T-helper 1 cell treated with Interleukin-12 subunit alpha and Interleukin-12 subunit beta and Interleukin-4 antibody, amounts not matched to agents 30 μg/mL and 1 μg/mL, for 36 hours (primary cell): Measurements from ENCODE around the gene SAV1.
"Not testable (repeated sequence)": the region's sequence is repeated elsewhere in the genome, so short reads cannot be mapped to it uniquely, and the experiment has no call there.

Experiments
- H3K27ac Mint-ChIP-seq: one replicate; pipeline ENCODE4 v1.8.0; 2021; ENCODE audit warnings: mild to moderate bottlenecking, mixed read lengths
- H3K27me3 Mint-ChIP-seq: one replicate; pipeline ENCODE4 v1.8.0; 2021; ENCODE audit warnings: low read depth, mixed read lengths
- H3K36me3 Mint-ChIP-seq: one replicate; pipeline ENCODE4 v1.8.0; 2021; ENCODE audit warnings: low read depth, mixed read lengths
- H3K4me1 Mint-ChIP-seq: one replicate; pipeline ENCODE4 v1.8.0; 2021; ENCODE audit warnings: low read depth, mixed read lengths
- H3K4me3 Mint-ChIP-seq: one replicate; pipeline ENCODE4 v1.8.0; 2021; ENCODE audit warnings: mild to moderate bottlenecking, moderate library complexity, mixed read lengths
- H3K9me3 Mint-ChIP-seq: one replicate; pipeline ENCODE4 v1.8.0; 2021; ENCODE audit warnings: mixed read lengths

Gene SAV1

GRCh38 chr14:50635141-50635540 is 33.0 kb downstream of the SAV1 start:
- no peak overlapping the region for H3K27ac Mint-ChIP-seq
- no peak overlapping the region for H3K4me3 Mint-ChIP-seq
- no peaks in the 10 kb centered on the region for H3K36me3 Mint-ChIP-seq
- H3K27me3 Mint-ChIP-seq, result no peaks in the 10 kb centered on the region
- no peaks in the 10 kb centered on the region for H3K9me3 Mint-ChIP-seq
- no peaks in the 10 kb centered on the region for H3K4me1 Mint-ChIP-seq

- Mint-ChIP-seq H3K27me3 (no peaks in the 10 kb centered on the region), H3K4me3 (no peak overlapping the region), H3K9me3 (no peaks in the 10 kb centered on the region), H3K36me3 (no peaks in the 10 kb centered on the region), H3K4me1 (no peaks in the 10 kb centered on the region), H3K27ac (no peak overlapping the region)
Measured at GRCh38 chr14:50633954-50634353, 34.2 kb downstream of the SAV1 start.

- Mint-ChIP-seq H3K27ac (no peak overlapping the region), H3K4me1 (no peaks in the 10 kb centered on the region)
Measured at GRCh38 chr14:50631408-50631821, 36.7 kb downstream of the SAV1 start.

GRCh38 chr14:50624947-50625346 is 43.2 kb downstream of the SAV1 start:
- H3K36me3 Mint-ChIP-seq, H3K27me3 Mint-ChIP-seq, H3K27ac Mint-ChIP-seq, H3K4me1 Mint-ChIP-seq, H3K4me3 Mint-ChIP-seq, H3K9me3 Mint-ChIP-seq: not testable (repeated sequence)

More at GRCh38 chr14:50631408-50631821, 36.7 kb downstream of the SAV1 start:
- H3K36me3 Mint-ChIP-seq, result no peaks in the 10 kb centered on the region
- H3K27me3 Mint-ChIP-seq, result no peaks in the 10 kb centered on the region
- H3K9me3 Mint-ChIP-seq, result no peaks in the 10 kb centered on the region
- no peak overlapping the region for H3K4me3 Mint-ChIP-seq

GRCh38 chr14:50624447-50624846 is 43.7 kb downstream of the SAV1 start:
- Mint-ChIP-seq H3K36me3 (no peaks in the 10 kb centered on the region), H3K4me1 (no peaks in the 10 kb centered on the region), H3K4me3 (no peak overlapping the region), H3K9me3 (no peaks in the 10 kb centered on the region), H3K27ac (no peak overlapping the region), H3K27me3 (peaks cover 2% of the 10 kb centered on the region)

- H3K27ac Mint-ChIP-seq, result no peak overlapping the region
- H3K4me3 Mint-ChIP-seq, result no peak overlapping the region
- no peaks in the 10 kb centered on the region for H3K9me3 Mint-ChIP-seq
- H3K4me1 Mint-ChIP-seq, result no peaks in the 10 kb centered on the region
- H3K36me3 Mint-ChIP-seq, result no peaks in the 10 kb centered on the region
- H3K27me3 Mint-ChIP-seq, result peaks cover 3% of the 10 kb centered on the region
Measured at GRCh38 chr14:50622978-50623377, 45.1 kb downstream of the SAV1 start.

- peaks cover 3% of the 10 kb centered on the region for H3K27me3 Mint-ChIP-seq
- H3K4me3 Mint-ChIP-seq, result no peak overlapping the region
- no peaks in the 10 kb centered on the region for H3K4me1 Mint-ChIP-seq
- no peak overlapping the region for H3K27ac Mint-ChIP-seq
- H3K9me3 Mint-ChIP-seq, result no peaks in the 10 kb centered on the region
- H3K36me3 Mint-ChIP-seq, result no peaks in the 10 kb centered on the region
Measured at GRCh38 chr14:50620341-50620740, 47.8 kb downstream of the SAV1 start.

GRCh38 chr14:50619569-50620141 is 48.5 kb downstream of the SAV1 start:
- Mint-ChIP-seq H3K27me3 (peaks cover 3% of the 10 kb centered on the region), H3K4me3 (no peak overlapping the region), H3K4me1 (no peaks in the 10 kb centered on the region)

GRCh38 chr14:50616275-50616674 is 51.8 kb downstream of the SAV1 start:
- Mint-ChIP-seq H3K9me3 (no peaks in the 10 kb centered on the region), H3K4me3 (no peak overlapping the region), H3K27me3 (peaks cover 12% of the 10 kb centered on the region), H3K27ac (no peak overlapping the region), H3K36me3 (no peaks in the 10 kb centered on the region), H3K4me1 (no peaks in the 10 kb centered on the region)

More at GRCh38 chr14:50619569-50620141, 48.5 kb downstream of the SAV1 start:
- no peaks in the 10 kb centered on the region for H3K9me3 Mint-ChIP-seq
- H3K36me3 Mint-ChIP-seq, result no peaks in the 10 kb centered on the region
- no peak overlapping the region for H3K27ac Mint-ChIP-seq

- no peaks in the 10 kb centered on the region for H3K9me3 Mint-ChIP-seq
Measured at GRCh38 chr14:50615552-50615951, 52.6 kb downstream of the SAV1 start.

GRCh38 chr14:50615056-50615455 is 53.0 kb downstream of the SAV1 start:
- Mint-ChIP-seq H3K27me3 (peaks cover 19% of the 10 kb centered on the region), H3K36me3 (no peaks in the 10 kb centered on the region), H3K4me3 (no peak overlapping the region), H3K9me3 (no peaks in the 10 kb centered on the region), H3K4me1 (no peaks in the 10 kb centered on the region), H3K27ac (no peak overlapping the region)

More at GRCh38 chr14:50615552-50615951, 52.6 kb downstream of the SAV1 start:
- H3K27ac Mint-ChIP-seq, result no peak overlapping the region
- no peak overlapping the region for H3K4me3 Mint-ChIP-seq
- H3K4me1 Mint-ChIP-seq, result no peaks in the 10 kb centered on the region
- peaks cover 17% of the 10 kb centered on the region for H3K27me3 Mint-ChIP-seq
- H3K36me3 Mint-ChIP-seq, result no peaks in the 10 kb centered on the region

GRCh38 chr14:50612806-50613205 is 55.3 kb downstream of the SAV1 start:
- H3K27me3 Mint-ChIP-seq, result peaks cover 23% of the 10 kb centered on the region
- H3K36me3 Mint-ChIP-seq, result no peaks in the 10 kb centered on the region
- no peak overlapping the region for H3K27ac Mint-ChIP-seq
- H3K4me1 Mint-ChIP-seq, result no peaks in the 10 kb centered on the region
- H3K9me3 Mint-ChIP-seq, result no peaks in the 10 kb centered on the region
- no peak overlapping the region for H3K4me3 Mint-ChIP-seq

- Mint-ChIP-seq H3K27me3 (peaks cover 32% of the 10 kb centered on the region), H3K9me3 (no peaks in the 10 kb centered on the region), H3K36me3 (no peaks in the 10 kb centered on the region), H3K27ac (no peak overlapping the region), H3K4me1 (peaks cover 2% of the 10 kb centered on the region), H3K4me3 (no peak overlapping the region)
Measured at GRCh38 chr14:50610465-50610864, 57.6 kb downstream of the SAV1 start.

- peaks cover 32% of the 10 kb centered on the region for H3K27me3 Mint-ChIP-seq
- H3K36me3 Mint-ChIP-seq, result no peaks in the 10 kb centered on the region
- H3K4me3 Mint-ChIP-seq, result no peak overlapping the region
- H3K9me3 Mint-ChIP-seq, result no peaks in the 10 kb centered on the region
- peaks cover 2% of the 10 kb centered on the region for H3K4me1 Mint-ChIP-seq
- no peak overlapping the region for H3K27ac Mint-ChIP-seq
Measured at GRCh38 chr14:50608302-50608851, 59.7 kb downstream of the SAV1 start.

GRCh38 chr14:50607761-50608160 is 60.3 kb downstream of the SAV1 start:
- no peak overlapping the region for H3K27ac Mint-ChIP-seq
- peaks cover 2% of the 10 kb centered on the region for H3K4me1 Mint-ChIP-seq
- H3K36me3 Mint-ChIP-seq, result no peaks in the 10 kb centered on the region
- H3K4me3 Mint-ChIP-seq, result no peak overlapping the region
- H3K9me3 Mint-ChIP-seq, result no peaks in the 10 kb centered on the region
- peaks cover 32% of the 10 kb centered on the region for H3K27me3 Mint-ChIP-seq
